PC-3 (cell line): Measurements from ENCODE around the gene TRAPPC8. TPM values are rescaled to one million over a fixed set of nuclear protein-coding genes. Genes with fewer than 3 reads are reported as not detected.

Source experiments
- ATAC-seq: fragments of 200-7000 bp; cut with Tn5 transposase; 2 replicates; pipeline ENCODE4 v1.9.1; 2020; ENCODE audit warnings: mild to moderate bottlenecking, moderate library complexity
- BruUV-seq: library from RNA; stranded (reverse); fragments of 400-500 nt; replicated peaks from 2 replicates; lab custom pipeline; 2021; lab: Mats Ljungman, UMichigan
- CTCF ChIA-PET: fragments of 300-600 bp; sonication (Branson Sonifier 250); formaldehyde crosslinking; loops from one replicate; lab custom pipeline; 2022; ENCODE audit warnings: antibody characterized with exemption; lab: Charles Lee
- POLR2A ChIA-PET: fragments of 300-600 bp; sonication (Branson Sonifier 250); formaldehyde crosslinking; loops from one replicate; lab custom pipeline; 2022; ENCODE audit warnings: antibody characterized with exemption; ENCODE audit not compliant: unreplicated experiment; lab: Charles Lee
- DNase-seq: peaks from one replicate; pipeline ENCODE4 v3.0.0-alpha.2; 2015
- H2AFZ ChIP-seq: fragments of 300-600 bp; sonication (generic); 2 replicates; pipeline ENCODE4 v1.6.0; 2016; ENCODE audit warnings: antibody characterized with exemption, low read length
- H3F3A ChIP-seq: fragments of 300-600 bp; sonication (generic); one replicate; pipeline ENCODE4 v1.6.0; 2017; ENCODE audit warnings: antibody characterized with exemption, low read length, control low read depth, mild to moderate bottlenecking; ENCODE audit not compliant: unreplicated experiment
- H3K27ac ChIP-seq: fragments of 300-600 bp; sonication (generic); 2 replicates; pipeline ENCODE4 v1.5.1; 2016; ENCODE audit warnings: mild to moderate bottlenecking, low read length
- H3K27me3 ChIP-seq: fragments of 300-600 bp; sonication (generic); 2 replicates; pipeline ENCODE4 v1.6.1; 2016; ENCODE audit warnings: low read length, mixed read lengths
- H3K36me3 ChIP-seq: fragments of 300-600 bp; sonication (generic); 2 replicates; pipeline ENCODE4 v1.6.1; 2016; ENCODE audit warnings: low read depth, mixed run types, low read length, mixed read lengths
- H3K4me1 ChIP-seq: fragments of 300-600 bp; sonication (generic); 2 replicates; pipeline ENCODE4 v1.5.1; 2016; ENCODE audit warnings: low read length; ENCODE audit not compliant: insufficient read depth
- H3K4me2 ChIP-seq: fragments of 300-600 bp; sonication (generic); 2 replicates; pipeline ENCODE4 v1.6.0; 2016; ENCODE audit warnings: low read length
- H3K4me3 ChIP-seq: fragments of 300-600 bp; sonication (generic); 2 replicates; pipeline ENCODE4 v1.5.1; 2016; ENCODE audit warnings: mild to moderate bottlenecking, low read length, mixed read lengths
- H3K79me2 ChIP-seq: fragments of 300-600 bp; sonication (generic); 2 replicates; pipeline ENCODE4 v1.6.1; 2017; ENCODE audit warnings: low read length, mixed read lengths
- H3K9ac ChIP-seq: fragments of 300-600 bp; sonication (generic); 2 replicates; pipeline ENCODE4 v1.6.0; 2016; ENCODE audit warnings: mild to moderate bottlenecking, low read length
- H3K9me2 ChIP-seq: fragments of 300-600 bp; sonication (generic); replicated peaks from 2 replicates; pipeline ENCODE4 v1.6.1; 2016; ENCODE audit warnings: mixed run types, low read length, mixed read lengths
- H3K9me3 ChIP-seq: fragments of 300-600 bp; sonication (generic); 2 replicates; pipeline ENCODE4 v1.6.1; 2016; ENCODE audit warnings: low read length, mixed read lengths
- H4K20me1 ChIP-seq: fragments of 300-600 bp; sonication (generic); 2 replicates; pipeline ENCODE4 v1.6.1; 2016; ENCODE audit warnings: low read length, mixed read lengths
- EZH2 ChIP-seq: fragments of 300-600 bp; sonication (generic); IDR thresholded peaks from one replicate; pipeline ENCODE4 v1.6.1; 2017; ENCODE audit warnings: antibody characterized with exemption, mild to moderate bottlenecking, low read length; ENCODE audit not compliant: unreplicated experiment
- EZH2phosphoT487 ChIP-seq: fragments of 300-600 bp; sonication (generic); IDR thresholded peaks from 2 replicates; pipeline ENCODE4 v1.6.1; 2018; ENCODE audit warnings: mild to moderate bottlenecking, antibody characterized with exemption, low read length, borderline replicate concordance
- intact Hi-C: fragments of 100-400 bp; cut with micrococcal nuclease; formaldehyde crosslinking; loops from 2 replicates; pipeline ENCODE4 v1.9.0; 2023
- total RNA-seq: library from RNA; depleted of rRNA; stranded (reverse); fragments of >200 nt; gene quantifications from 2 replicates; pipeline ENCODE4 v1.2.3, GENCODE V29; 2014
- TF ChIP-seq, protein P1 (sequence below): fragments of 300-600 bp; sonication (generic); conservative IDR thresholded peaks from 2 replicates; pipeline ENCODE4 v1.5.1; 2017; ENCODE audit warnings: antibody characterized with exemption, low read depth, mild to moderate bottlenecking, low read length

The TRAPPC8 gene
- total RNA-seq, 1 experiment from 2014 or later: 10.2 TPM

- POLR2A ChIA-PET: no interaction called here
- CTCF ChIA-PET: no interaction called here
Measured at GRCh38 chr18:31875301-31875700, 67.6 kb downstream of the TRAPPC8 start.

DNA sequence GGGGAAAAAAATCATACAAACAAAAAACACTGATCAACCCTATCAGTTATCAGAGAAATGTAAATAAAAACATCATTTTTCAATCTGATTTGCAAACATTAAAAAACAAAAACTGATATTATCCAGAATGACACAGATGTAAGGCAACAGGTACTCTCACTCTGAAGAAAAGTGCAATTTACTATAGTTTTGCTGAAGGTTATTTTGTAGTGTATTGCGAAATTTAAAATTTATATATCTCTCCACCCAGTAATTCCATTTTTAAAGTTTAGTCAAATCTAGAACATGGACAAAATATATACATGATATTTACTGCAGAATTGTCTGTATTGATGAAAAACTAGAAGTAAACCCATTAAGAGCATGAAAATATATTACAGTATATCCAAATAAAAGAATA, 79.8 kb downstream of the TRAPPC8 start:
- no peaks in the 10 kb centered on the region for H3K36me3 ChIP-seq
- DNase-seq (no peak), ATAC-seq (no peak)
- H3K4me2 ChIP-seq: no peak overlapping the region
- intact Hi-C loops: no loop called here
- H3K4me3 ChIP-seq: no peak overlapping the region
- H3F3A ChIP-seq: no peaks in the 10 kb centered on the region
- no TSS peak for BruUV-seq
- ChIA-PET CTCF (no interaction called here), POLR2A (no interaction called here)
- no peak overlapping the region for H3K9ac ChIP-seq
- no peak overlapping the region for H2AFZ ChIP-seq
- no peak overlapping the region for H3K27ac ChIP-seq
- no peaks in the 10 kb centered on the region for H3K27me3 ChIP-seq
- H4K20me1 ChIP-seq: no peaks in the 10 kb centered on the region
- H3K9me2 ChIP-seq: no peaks in the 10 kb centered on the region
- no peaks in the 10 kb centered on the region for H3K79me2 ChIP-seq
- no peaks in the 10 kb centered on the region for H3K4me1 ChIP-seq
- no peaks in the 10 kb centered on the region for H3K9me3 ChIP-seq
- TF ChIP-seq, protein P1, sequence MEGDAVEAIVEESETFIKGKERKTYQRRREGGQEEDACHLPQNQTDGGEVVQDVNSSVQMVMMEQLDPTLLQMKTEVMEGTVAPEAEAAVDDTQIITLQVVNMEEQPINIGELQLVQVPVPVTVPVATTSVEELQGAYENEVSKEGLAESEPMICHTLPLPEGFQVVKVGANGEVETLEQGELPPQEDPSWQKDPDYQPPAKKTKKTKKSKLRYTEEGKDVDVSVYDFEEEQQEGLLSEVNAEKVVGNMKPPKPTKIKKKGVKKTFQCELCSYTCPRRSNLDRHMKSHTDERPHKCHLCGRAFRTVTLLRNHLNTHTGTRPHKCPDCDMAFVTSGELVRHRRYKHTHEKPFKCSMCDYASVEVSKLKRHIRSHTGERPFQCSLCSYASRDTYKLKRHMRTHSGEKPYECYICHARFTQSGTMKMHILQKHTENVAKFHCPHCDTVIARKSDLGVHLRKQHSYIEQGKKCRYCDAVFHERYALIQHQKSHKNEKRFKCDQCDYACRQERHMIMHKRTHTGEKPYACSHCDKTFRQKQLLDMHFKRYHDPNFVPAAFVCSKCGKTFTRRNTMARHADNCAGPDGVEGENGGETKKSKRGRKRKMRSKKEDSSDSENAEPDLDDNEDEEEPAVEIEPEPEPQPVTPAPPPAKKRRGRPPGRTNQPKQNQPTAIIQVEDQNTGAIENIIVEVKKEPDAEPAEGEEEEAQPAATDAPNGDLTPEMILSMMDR: no peak
- TF ChIP-seq EZH2 (no peak), EZH2phosphoT487 (no peak)

More at GRCh38 chr18:31875301-31875700, 67.6 kb downstream of the TRAPPC8 start:
- no peak for ATAC-seq
- Histone ChIP-seq H3K27me3 (no peaks in the 10 kb centered on the region), H3K4me2 (no peak overlapping the region), H3K4me3 (no peak overlapping the region), H4K20me1 (no peaks in the 10 kb centered on the region), H3K9me3 (no peaks in the 10 kb centered on the region), H3K27ac (no peak overlapping the region), H3K36me3 (no peaks in the 10 kb centered on the region), H3K4me1 (peaks cover 4% of the 10 kb centered on the region), H3K9ac (no peak overlapping the region), H3K9me2 (no peaks in the 10 kb centered on the region), H2AFZ (no peak overlapping the region), H3K79me2 (no peaks in the 10 kb centered on the region), H3F3A (no peaks in the 10 kb centered on the region)
- TF ChIP-seq EZH2: no peak
- TF ChIP-seq, protein P1: no peak
- no peak for TF ChIP-seq EZH2phosphoT487
- no TSS peak for BruUV-seq
- intact Hi-C loops: no loop called here
- DNase-seq: no peak

DNA sequence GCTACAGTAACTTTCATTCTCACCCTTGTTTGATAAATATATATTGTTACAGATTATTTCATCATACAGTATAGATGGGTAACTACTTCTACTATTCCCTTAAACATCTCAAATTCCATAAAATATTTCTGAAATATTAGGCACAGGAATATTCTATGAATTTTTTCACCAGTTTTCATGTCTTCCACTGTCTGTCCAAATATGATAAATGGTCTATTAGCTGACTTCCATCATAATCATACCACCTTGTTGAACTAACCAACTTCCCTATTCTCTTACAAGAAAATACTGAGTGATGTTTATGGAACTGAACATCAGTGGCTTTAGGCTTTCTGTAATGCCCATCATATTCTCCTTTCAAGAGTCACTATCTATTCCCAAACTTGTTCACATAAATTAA, 82.4 kb downstream of the TRAPPC8 start:
- intact Hi-C loops: no loop called here
- no TSS peak for BruUV-seq
- POLR2A ChIA-PET: no interaction called here

More for the DNA sequence above, 82.4 kb downstream of the TRAPPC8 start:
- Histone ChIP-seq H3K27ac (no peak overlapping the region), H3K36me3 (no peaks in the 10 kb centered on the region), H4K20me1 (no peaks in the 10 kb centered on the region), H3K9me3 (no peaks in the 10 kb centered on the region), H3K4me3 (no peak overlapping the region), H3K4me1 (no peaks in the 10 kb centered on the region), H3K9ac (no peak overlapping the region), H3K9me2 (no peaks in the 10 kb centered on the region), H3K4me2 (no peak overlapping the region), H3F3A (no peaks in the 10 kb centered on the region), H3K27me3 (no peaks in the 10 kb centered on the region), H3K79me2 (no peaks in the 10 kb centered on the region), H2AFZ (no peak overlapping the region)
- no peak for DNase-seq
- CTCF ChIA-PET: no interaction called here
- no peak for ATAC-seq
- TF ChIP-seq EZH2 (no peak), EZH2phosphoT487 (no peak)
- TF ChIP-seq, protein P1: no peak
